H1 (cell line): ENCODE data around the gene RBM46. TPM values are rescaled to one million over a fixed set of nuclear protein-coding genes. Genes with fewer than 3 reads are reported as not detected.
A peak's percentile ranks its signal among the peaks of the same experiment; 100 is the strongest.

Experiments
- CTCF ChIA-PET: fragments of 300-600 bp; sonication (Branson Sonifier 250); formaldehyde crosslinking; loops from one replicate; lab custom pipeline; 2021; ENCODE audit not compliant: partially characterized antibody; lab: Charles Lee
- POLR2A ChIA-PET: fragments of 300-600 bp; sonication (Branson Sonifier 250); formaldehyde crosslinking; loops from one replicate; lab custom pipeline; 2021; ENCODE audit warnings: inconsistent platforms; ENCODE audit not compliant: partially characterized antibody; lab: Charles Lee
- DNase-seq, 2 experiments: peaks; one replicate each; pipeline versions ENCODE4 v3.0.0 to v3.0.0-alpha.2; 2010 to 2022; ENCODE audit warnings: low spot score in 2 of 2, low read depth in 1 of 2, mixed read lengths in 1 of 2
- FAIRE-seq: peaks from 2 replicates; lab custom pipeline; 2011; peaks lifted over from hg19 to GRCh38; lab: Jason Lieb, UNC
- H2AFZ ChIP-seq: 2 replicates; pipeline ENCODE4 v1.8.1; 2012; ENCODE audit warnings: low read length, inconsistent platforms
- H2AK5ac ChIP-seq: 2 replicates; pipeline ENCODE4 v1.6.1; 2013; ENCODE audit warnings: low read depth, low read length
- H2BK120ac ChIP-seq: replicated peaks from 2 replicates; pipeline ENCODE3; 2013; ENCODE audit warnings: low read depth, low read length, inconsistent platforms
- H2BK12ac ChIP-seq: 2 replicates; pipeline ENCODE4 v1.6.1; 2013; ENCODE audit warnings: low read depth, low read length
- H2BK15ac ChIP-seq: 2 replicates; pipeline ENCODE4 v1.6.1; 2013; ENCODE audit warnings: low read length
- H2BK20ac ChIP-seq: 2 replicates; pipeline ENCODE4 v1.6.1; 2013; ENCODE audit warnings: low read length
- H2BK5ac ChIP-seq: 2 replicates; pipeline ENCODE4 v1.6.1; 2013; ENCODE audit warnings: low read depth, low read length
- H3K14ac ChIP-seq: 2 replicates; pipeline ENCODE4 v1.6.1; 2013; ENCODE audit warnings: inconsistent platforms; ENCODE audit not compliant: insufficient read length
- H3K18ac ChIP-seq: 2 replicates; pipeline ENCODE4 v1.6.1; 2013; ENCODE audit warnings: low read length; ENCODE audit errors: extremely low read depth
- H3K23ac ChIP-seq: 2 replicates; pipeline ENCODE4 v1.6.1; 2013; ENCODE audit warnings: inconsistent platforms; ENCODE audit not compliant: insufficient read length
- H3K23me2 ChIP-seq: 2 replicates; pipeline ENCODE4 v1.6.1; 2013; ENCODE audit warnings: low read depth, low read length
- H3K27ac ChIP-seq: 2 replicates; pipeline ENCODE4 v1.6.1; 2011; ENCODE audit warnings: low read depth, low read length, inconsistent platforms
- H3K27me3 ChIP-seq, 4 experiments: replicated peaks in 1 of 4; 1 replicate in 1 of 4; 2 replicates in 3 of 4; pipeline versions ENCODE4 v1.6.1 to v1.8.1; 2011 to 2013; ENCODE audit warnings: low read length in 3 of 4, mild to moderate bottlenecking in 3 of 4, inconsistent platforms in 2 of 4, mixed read lengths in 2 of 4, moderate library complexity in 1 of 4; ENCODE audit not compliant: control insufficient read depth in 3 of 4, insufficient read depth in 3 of 4; ENCODE audit errors: extremely low read depth in 1 of 4
- H3K36me3 ChIP-seq, 4 experiments: 2 replicates each; pipeline versions ENCODE4 v1.6.1 to v1.8.1; 2011 to 2013; ENCODE audit warnings: mild to moderate bottlenecking in 4 of 4, low read length in 3 of 4, moderate library complexity in 2 of 4, control low read depth in 1 of 4, inconsistent platforms in 1 of 4; ENCODE audit not compliant: insufficient read depth in 4 of 4, control insufficient read depth in 2 of 4
- H3K4ac ChIP-seq: replicated peaks from 2 replicates; pipeline ENCODE3; 2013; ENCODE audit warnings: low read length, low read depth, mixed read lengths, inconsistent platforms; ENCODE audit not compliant: insufficient read length
- H3K4me1 ChIP-seq, 4 experiments: replicated peaks in 1 of 4; 1 replicate in 1 of 4; 2 replicates in 3 of 4; pipeline versions ENCODE4 v1.6.1 to v1.8.1; 2011 to 2013; ENCODE audit warnings: low read length in 3 of 4, inconsistent platforms in 2 of 4, mixed read lengths in 1 of 4; ENCODE audit not compliant: insufficient read depth in 4 of 4, control insufficient read depth in 3 of 4
- H3K4me2 ChIP-seq, 2 experiments: 2 replicates each; pipeline versions ENCODE4 v1.6.1 to v1.8.1; 2011 to 2013; ENCODE audit warnings: low read depth in 2 of 2, low read length in 2 of 2, control low read depth in 1 of 2, inconsistent platforms in 1 of 2, mild to moderate bottlenecking in 1 of 2; ENCODE audit not compliant: insufficient read depth in 1 of 2
- H3K4me3 ChIP-seq, 4 experiments: fragments of 200-600, 300-600 bp in 1 of 4; sonication (generic), shearing (Covaris generic), sonication (Bioruptor Twin) in 1 of 4; 2 replicates each; pipeline versions ENCODE4 v1.5.1 to v1.8.1; 2011 to 2016; ENCODE audit warnings: low read length in 4 of 4, low read depth in 3 of 4, control low read depth in 2 of 4, inconsistent platforms in 2 of 4, mild to moderate bottlenecking in 2 of 4, mixed read lengths in 1 of 4, moderate library complexity in 1 of 4; ENCODE audit not compliant: insufficient read depth in 2 of 4; ENCODE audit errors: extremely low read depth in 1 of 4
- H3K56ac ChIP-seq: replicated peaks from 2 replicates; pipeline ENCODE3; 2013; ENCODE audit warnings: low read depth, mild to moderate bottlenecking, mixed read lengths, low read length, inconsistent platforms; ENCODE audit not compliant: insufficient read length
- H3K79me1 ChIP-seq: 2 replicates; pipeline ENCODE4 v1.6.1; 2013; ENCODE audit warnings: low read depth, low read length, control low read depth
- H3K79me2 ChIP-seq, 2 experiments: 2 replicates each; pipeline versions ENCODE4 v1.6.1 to v1.8.1; 2012 to 2013; ENCODE audit warnings: low read length in 2 of 2, mild to moderate bottlenecking in 2 of 2, inconsistent platforms in 1 of 2; ENCODE audit not compliant: insufficient read depth in 2 of 2, control insufficient read depth in 1 of 2
- H3K9ac ChIP-seq, 4 experiments: replicated peaks in 1 of 4; 1 replicate in 1 of 4; 2 replicates in 3 of 4; pipeline versions ENCODE4 v1.6.1 to v1.8.1; 2011 to 2013; ENCODE audit warnings: low read depth in 3 of 4, low read length in 3 of 4, control low read depth in 2 of 4, mild to moderate bottlenecking in 2 of 4, moderate library complexity in 2 of 4, inconsistent platforms in 1 of 4; ENCODE audit errors: extremely low read depth in 1 of 4
- H3K9me3 ChIP-seq, 2 experiments: 2 replicates each; pipeline versions ENCODE4 v1.6.1 to v1.8.1; 2012 to 2013; ENCODE audit warnings: mild to moderate bottlenecking in 2 of 2, moderate library complexity in 2 of 2, control low read depth in 1 of 2, inconsistent platforms in 1 of 2, low read depth in 1 of 2, low read length in 1 of 2, mixed read lengths in 1 of 2; ENCODE audit not compliant: insufficient read depth in 2 of 2
- H4K20me1 ChIP-seq, 2 experiments: replicated peaks in 1 of 2; 2 replicates each; pipeline versions ENCODE3 to v1.8.1; 2011 to 2013; ENCODE audit warnings: inconsistent platforms in 2 of 2, low read length in 2 of 2, mild to moderate bottlenecking in 1 of 2; ENCODE audit not compliant: insufficient read depth in 2 of 2, control insufficient read depth in 1 of 2
- H4K5ac ChIP-seq: 2 replicates; pipeline ENCODE4 v1.6.1; 2013; ENCODE audit warnings: low read length, low read depth, mixed read lengths, inconsistent platforms; ENCODE audit not compliant: insufficient read length
- H4K8ac ChIP-seq: 2 replicates; pipeline ENCODE4 v1.8.0; 2013; ENCODE audit warnings: mild to moderate bottlenecking, moderate library complexity, low read length, inconsistent platforms; ENCODE audit not compliant: insufficient read depth; ENCODE audit errors: extremely low read depth
- H4K91ac ChIP-seq: replicated peaks from 2 replicates; pipeline ENCODE3; 2013; ENCODE audit warnings: low read length, mixed read lengths, inconsistent platforms; ENCODE audit not compliant: insufficient read length
- ASH2L ChIP-seq: fragments of 200-600, 300-600 bp; sonication (generic); IDR thresholded peaks from one replicate; pipeline ENCODE4 v1.7.1; 2017; ENCODE audit warnings: low read length
- E2F6 ChIP-seq: IDR thresholded peaks from 2 replicates; pipeline ENCODE4 v1.6.1; 2012; ENCODE audit warnings: inconsistent platforms
- GTF2F1 ChIP-seq: IDR thresholded peaks from 2 replicates; pipeline ENCODE4 v1.6.1; 2012; ENCODE audit warnings: low read depth, low read length, improper control_type of control experiment, borderline replicate concordance
- MAX ChIP-seq: IDR thresholded peaks from 2 replicates; pipeline ENCODE4 v1.6.1; 2012; ENCODE audit warnings: inconsistent platforms
- POLR2AphosphoS5 ChIP-seq: IDR thresholded peaks from 2 replicates; pipeline ENCODE4 v1.6.1; 2011; ENCODE audit warnings: low read depth, low read length
- RAD21 ChIP-seq, 2 experiments: IDR thresholded peaks in 1 of 2; conservative IDR thresholded peaks in 1 of 2; 2 replicates each; pipeline ENCODE4 v1.6.1; 2011; ENCODE audit warnings: low read depth in 2 of 2, low read length in 2 of 2, improper control_type of control experiment in 1 of 2, inconsistent platforms in 1 of 2, mild to moderate bottlenecking in 1 of 2, moderate library complexity in 1 of 2
- SP1 ChIP-seq: IDR thresholded peaks from 2 replicates; pipeline ENCODE4 v1.6.1; 2011; ENCODE audit warnings: low read depth, low read length
- TAF7 ChIP-seq: optimal IDR thresholded peaks from 2 replicates; pipeline ENCODE3; 2011; ENCODE audit warnings: low read depth, mild to moderate bottlenecking, inconsistent platforms, low read length, moderate library complexity, borderline replicate concordance
- TBP ChIP-seq: IDR thresholded peaks from 2 replicates; pipeline ENCODE4 v1.6.1; 2011; ENCODE audit warnings: low read depth, low read length, improper control_type of control experiment
- TEAD4 ChIP-seq: IDR thresholded peaks from 2 replicates; pipeline ENCODE4 v1.6.1; 2012; ENCODE audit warnings: low read depth, low read length, inconsistent platforms, mixed read lengths
- WGBS, 2 experiments: shearing (Covaris generic) in 1 of 2; methylation state at CpG; one replicate each; pipeline versions ENCODE4 v1.1.6 to v1.1.7; 2013 to 2015; ENCODE audit warnings: low lambda C conversion rate in 2 of 2, mixed read lengths in 2 of 2, inconsistent platforms in 1 of 2, low coverage in 1 of 2, missing lambda C conversion rate in 1 of 2; ENCODE audit not compliant: insufficient replicate concordance in 2 of 2, insufficient coverage in 1 of 2, insufficient read length in 1 of 2; ENCODE audit errors: extremely low coverage in 1 of 2, missing lambda C conversion rate in 1 of 2; 5-methylcytosine and 5-hydroxymethylcytosine counted together
- polyA plus RNA-seq, 7 experiments: library from polyadenylated mRNA; depleted of rRNA in 3 of 7; stranded (reverse) in 5 of 7; unstranded in 2 of 7; fragments of >200 nt in 5 of 7; fragments of 200-250 nt in 2 of 7; gene quantifications; 1 replicate in 5 of 7; 2 replicates in 1 of 7; 4 replicates in 1 of 7; pipeline versions ENCODE4 v1.2.1 to v1.2.3, GENCODE V29; 2011 to 2013; ENCODE audit warnings: missing spikeins in 2 of 7, mixed read lengths in 2 of 7
- total RNA-seq: library from RNA; stranded (reverse); fragmentation: NEBNext Ultra II Directional; extraction: Animal tissue kit (Norgen Biotek cat#: 25700); gene quantifications from 2 replicates; pipeline ENCODE4 v1.2.1, GENCODE V29; 2021

The RBM46 gene
- total and polyA plus RNA-seq, 2 of the 8 experiments (the other 6 are each of a cell fraction or from before 2014, with no cell fraction given): 0.12 to 0.54 TPM

- Histone ChIP-seq H3K36me3 (no peaks in the 10 kb centered on the region), H3K23me2 (peaks cover 25% of the 10 kb centered on the region), H3K23ac (no peak within 1 kb of the TSS), H3K9me3 (no peaks in the 10 kb centered on the region), H3K79me1 (peaks cover 2% of the 10 kb centered on the region; the same call in 1 of the 2 replicates), H3K27ac (peak within 1 kb of the TSS; percentile 26; the same call in 1 of the 2 replicates), H4K91ac (peak within 1 kb of the TSS; percentile 91), H3K18ac (peak within 1 kb of the TSS; percentile 94), H3K9ac (peak within 1 kb of the TSS; percentile 46 to 82 (median 68)), H3K27me3 (peaks cover 0 to 33% (median 26%) of the 10 kb centered on the region in 4 experiments; a peak in 6 of 7 replicates), H2BK12ac (peak within 1 kb of the TSS; percentile 80), H3K4me2 (peak within 1 kb of the TSS; percentile 99 to 100), H2BK5ac (no peak within 1 kb of the TSS; the same call in none of the 2 replicates), H3K4me3 (peak within 1 kb of the TSS; percentile 70 to 89 (median 82)), H2AFZ (peak within 1 kb of the TSS; percentile 90), H3K4me1 (peaks cover 9 to 24% (median 19%) of the 10 kb centered on the region in 4 experiments), H3K4ac (no peak within 1 kb of the TSS), H2BK120ac (no peak within 1 kb of the TSS), H2AK5ac (0 out of 2 replicates have a peak within 1 kb of the TSS, but pooled peaks have one; percentile 43), H3K14ac (peak within 1 kb of the TSS; percentile 5), H4K5ac (peak within 1 kb of the TSS; percentile 51), H3K79me2 (peaks cover 0 to 42% of the 10 kb centered on the region in 2 experiments; a peak in 2 of 4 replicates), H2BK15ac (0 out of 2 replicates have a peak within 1 kb of the TSS, but pooled peaks have one; percentile 29), H4K8ac (peak within 1 kb of the TSS; percentile 59), H2BK20ac (peak within 1 kb of the TSS; percentile 72), H3K56ac (no peak within 1 kb of the TSS), H4K20me1 (peaks cover 0 to 1% of the 10 kb centered on the region in 2 experiments)
- ChIA-PET POLR2A (interaction anchor here (0.6 to 8.3 kb wide), 25 partner anchors 9 to 954 kb away, joined by 3 to 80 read pairs (median 4); partner anchors contain the start of gene PLRG1), CTCF (interaction anchor here (0.5 to 2.5 kb wide), 24 partner anchors 8 to 463 kb away, joined by 3 to 8 read pairs (median 3); no protein-coding TSS in a partner anchor)
- WGBS, 2 experiments: 1% methylated on average over 48 of the region's 55 CpGs; no CpG with 5 or more reads in 1 of the 2 experiments
- DNase-seq (peak; percentile 80 to 91), FAIRE-seq (no peak)
- 0 out of 2 replicates have a peak, but pooled peaks have one; percentile 33 for TF ChIP-seq SP1
- TF ChIP-seq TBP: peak; percentile 88; the same call in 1 of the 2 replicates
- TF ChIP-seq ASH2L: peak; percentile 87
- TF ChIP-seq TEAD4: no peak; the same call in 1 of the 2 replicates
- TF ChIP-seq MAX: peak; percentile 73
- TF ChIP-seq TAF7: peak; percentile 56
- no peak for TF ChIP-seq GTF2F1
- TF ChIP-seq RAD21 (IDR thresholded peaks at IDR 0.05 in 1 of 2, conservative IDR thresholded peaks at IDR 0.05 in 1 of 2; ENCODE audit: low read depth in 2 of 2, low read length in 2 of 2): peak; percentile 0 to 22; a peak in 2 of 4 replicates
- peak; percentile 70 for TF ChIP-seq E2F6
- TF ChIP-seq POLR2AphosphoS5: peak; percentile 85
Observed at GRCh38 chr4:154743683-154744340, 37.3 kb upstream of the RBM46 start, which contains the start of gene LRAT. Gene LRAT (plus strand): TSS chr4:154744000. CDS start chr4:154744327, 327 bp downstream.
